Fibroblast of pulmonary artery (primary cell): ENCODE measurements around the gene DLK1.

Experiments used
- DNase-seq: peaks from one replicate; pipeline ENCODE4 v3.0.0-alpha.2; 2010; ENCODE audit warnings: low read depth
- H3K4me3 ChIP-seq: replicated peaks from 2 replicates; pipeline ENCODE4 v1.5.1; 2011; ENCODE audit warnings: low read depth, mild to moderate bottlenecking, control low read depth, low read length, moderate library complexity
- CTCF ChIP-seq: IDR thresholded peaks from 2 replicates; pipeline ENCODE4 v1.5.1; 2011; ENCODE audit warnings: mild to moderate bottlenecking, control low read depth, low read length, inconsistent platforms; ENCODE audit errors: missing control alignments

Gene DLK1

GRCh38 chr14:100692859-100693558, 33.7 kb upstream of the DLK1 start:
- peak; percentile 66 for DNase-seq
- no peak overlapping the region for H3K4me3 ChIP-seq

GRCh38 chr14:100693877-100694578, 32.7 kb upstream of the DLK1 start:
- no peak overlapping the region for H3K4me3 ChIP-seq
- TF ChIP-seq CTCF: no peak
- no peak for DNase-seq

More at GRCh38 chr14:100692859-100693558, 33.7 kb upstream of the DLK1 start:
- TF ChIP-seq CTCF: no peak

- no peak for DNase-seq
- no peak for TF ChIP-seq CTCF
- H3K4me3 ChIP-seq: no peak overlapping the region
Observed at GRCh38 chr14:100694579-100695422, 31.9 kb upstream of the DLK1 start.

GRCh38 chr14:100695423-100695738, 31.3 kb upstream of the DLK1 start:
- TF ChIP-seq CTCF: no peak
- H3K4me3 ChIP-seq: no peak overlapping the region
- no peak for DNase-seq

- no peak for TF ChIP-seq CTCF
- DNase-seq: no peak
- no peak overlapping the region for H3K4me3 ChIP-seq
Observed at GRCh38 chr14:100696008-100696407, 30.7 kb upstream of the DLK1 start.

GRCh38 chr14:100696590-100696989, 30.1 kb upstream of the DLK1 start:
- no peak for DNase-seq
- no peak for TF ChIP-seq CTCF
- H3K4me3 ChIP-seq: no peak overlapping the region
